GM18526 (cell line): Measurements from ENCODE around the gene TMEM231.

Experiments
- POLR2A ChIP-seq: IDR thresholded peaks from 3 replicates; pipeline ENCODE4 v1.6.1; 2011; ENCODE audit not compliant: insufficient read length; ENCODE audit errors: extremely low read depth

TMEM231 gene

DNA sequence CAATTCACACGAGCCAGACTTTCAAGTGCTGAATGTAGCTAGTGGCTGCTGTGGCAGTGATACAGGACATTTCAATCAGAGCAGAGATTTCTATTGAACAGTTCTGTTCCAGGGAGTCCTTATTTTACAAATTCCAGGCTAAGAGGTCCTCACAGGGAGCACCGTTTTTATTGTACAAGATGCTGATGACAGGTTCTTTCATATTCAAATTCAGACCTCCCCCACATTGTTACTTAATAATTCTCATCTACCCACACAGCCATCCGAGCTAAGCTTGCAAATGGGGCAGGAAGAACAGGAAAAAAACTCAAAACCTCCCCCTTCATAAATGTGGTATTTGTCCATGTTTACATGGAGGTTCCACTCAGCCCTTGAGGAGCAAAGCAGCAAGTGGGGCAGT is 19.9 kb upstream of the TMEM231 start:
- no peak for TF ChIP-seq POLR2A

DNA sequence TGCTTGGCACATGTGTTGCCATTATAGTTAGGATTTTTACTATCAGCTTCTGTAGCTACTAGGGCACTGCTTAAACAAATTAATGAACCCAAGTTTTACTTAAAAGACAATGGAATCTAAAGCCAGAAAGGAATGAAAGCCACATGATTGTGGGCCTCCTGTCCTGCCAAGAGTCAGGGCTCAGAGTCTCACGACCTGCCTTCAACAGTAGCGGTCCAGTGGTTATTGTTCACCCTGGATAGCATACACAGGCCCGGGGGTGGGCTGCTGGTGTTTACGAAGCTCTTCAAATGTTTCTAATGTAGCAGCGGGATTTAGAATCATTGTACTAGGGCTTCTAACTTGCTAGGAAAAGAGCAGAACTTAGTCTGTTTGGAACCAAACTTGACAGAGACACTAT is 17.9 kb upstream of the TMEM231 start:
- TF ChIP-seq POLR2A = no peak

DNA sequence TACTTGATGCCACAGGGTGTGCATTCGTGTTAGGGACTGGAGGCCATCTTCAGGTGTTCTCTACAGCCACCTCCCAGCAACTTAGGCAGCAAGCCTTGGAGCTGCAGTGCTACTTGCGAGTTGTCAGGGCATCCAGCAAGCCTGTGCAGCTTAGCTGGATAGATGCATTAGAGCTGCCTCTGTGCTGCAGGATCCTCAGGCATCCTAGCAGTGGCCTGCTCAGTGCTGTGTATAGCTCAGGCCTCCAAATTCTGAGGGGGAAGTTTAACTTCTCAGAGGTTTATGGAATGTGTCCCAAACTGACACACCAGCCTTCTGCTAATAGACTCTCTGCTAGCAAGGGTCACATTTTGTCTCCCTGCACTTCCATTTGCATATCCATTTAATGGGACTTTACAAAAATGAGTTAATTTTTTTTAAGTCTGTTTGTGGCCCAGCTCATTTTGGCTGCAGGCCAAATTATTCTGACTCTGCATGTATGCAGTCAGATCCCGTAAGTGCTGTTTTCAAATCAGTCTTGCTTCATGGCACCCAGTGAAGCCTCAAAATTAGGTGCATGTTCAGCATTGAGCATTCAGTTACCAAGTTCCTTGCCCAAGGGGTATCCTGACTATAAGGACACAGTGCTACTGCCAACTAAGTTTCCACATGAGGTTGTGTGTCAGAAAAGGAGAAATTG is 17.0 kb upstream of the TMEM231 start:
- no peak for TF ChIP-seq POLR2A

DNA sequence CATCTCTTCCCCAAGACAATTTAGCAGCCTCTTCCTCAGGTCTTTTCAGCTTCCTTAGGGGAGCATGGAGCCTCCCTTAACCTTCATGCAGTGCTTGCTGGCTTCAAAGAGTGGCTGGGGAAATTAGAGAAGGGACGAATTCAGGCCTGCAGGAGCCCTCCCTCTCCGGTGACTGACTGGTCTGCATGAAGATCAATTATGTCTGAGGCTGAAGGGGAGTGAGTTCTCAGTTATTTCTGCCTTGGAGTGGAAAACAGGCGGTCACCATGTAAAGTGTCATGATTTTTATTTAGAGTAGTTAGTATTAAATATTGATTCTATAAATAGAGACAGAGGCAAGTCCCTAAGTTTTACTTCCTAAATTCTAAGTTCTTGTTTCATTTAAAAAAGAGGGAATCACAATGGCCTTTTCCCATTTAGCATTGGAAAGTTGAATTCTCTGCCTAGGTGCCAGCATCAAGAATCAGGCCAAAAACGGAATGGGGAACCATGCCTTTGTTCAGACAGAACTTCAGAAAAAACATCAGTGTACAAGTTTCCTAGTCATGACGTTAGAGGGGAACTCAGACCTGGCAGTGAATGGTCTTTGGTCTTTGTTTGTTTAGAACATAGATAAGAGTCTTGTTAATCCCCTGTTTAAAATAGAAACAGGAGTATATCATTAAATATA is 14.5 kb upstream of the TMEM231 start:
- no peak for TF ChIP-seq POLR2A

DNA sequence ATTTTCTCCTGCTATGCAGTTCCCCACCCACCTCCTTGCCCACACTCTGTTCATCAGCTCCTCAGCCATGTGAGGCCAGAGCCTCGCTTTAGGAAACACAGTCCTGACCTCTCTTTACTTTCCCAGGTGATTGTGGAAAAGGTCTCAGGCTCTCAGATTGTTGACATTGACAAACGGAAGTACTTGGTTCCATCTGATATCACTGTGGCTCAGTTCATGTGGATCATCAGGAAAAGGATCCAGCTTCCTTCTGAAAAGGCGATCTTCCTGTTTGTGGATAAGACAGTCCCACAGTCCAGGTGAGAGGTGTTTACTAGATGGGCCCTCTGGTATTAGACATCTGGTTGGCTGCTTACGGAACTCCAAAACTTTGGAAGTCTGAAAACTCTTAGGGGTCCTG is 11.9 kb upstream of the TMEM231 start:
- no peak for TF ChIP-seq POLR2A

DNA sequence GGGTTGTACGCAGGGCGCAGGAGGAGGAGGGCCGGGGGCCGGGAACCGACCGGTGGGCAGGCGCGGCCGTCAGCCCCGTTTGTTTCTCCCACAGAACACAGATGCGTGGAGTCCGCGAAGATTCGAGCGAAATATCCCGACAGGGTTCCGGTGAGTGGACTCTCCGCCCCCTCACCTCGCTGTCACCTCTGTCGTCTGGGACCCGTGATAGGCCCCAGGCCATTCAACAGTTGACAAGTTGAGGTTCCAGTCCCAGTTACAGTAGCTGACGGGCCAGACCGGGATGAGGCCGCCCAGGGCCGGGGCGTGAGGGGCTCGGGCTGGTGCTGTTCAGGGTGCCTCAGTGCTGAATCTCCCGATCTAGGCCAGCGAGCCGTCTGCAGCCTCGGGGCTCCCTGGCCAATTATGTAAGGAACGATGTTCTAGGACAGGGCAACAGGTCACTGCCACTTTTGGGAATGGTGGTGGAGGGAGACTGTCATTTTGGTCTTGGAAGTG is 10.8 kb upstream of the TMEM231 start:
- no peak for TF ChIP-seq POLR2A

DNA sequence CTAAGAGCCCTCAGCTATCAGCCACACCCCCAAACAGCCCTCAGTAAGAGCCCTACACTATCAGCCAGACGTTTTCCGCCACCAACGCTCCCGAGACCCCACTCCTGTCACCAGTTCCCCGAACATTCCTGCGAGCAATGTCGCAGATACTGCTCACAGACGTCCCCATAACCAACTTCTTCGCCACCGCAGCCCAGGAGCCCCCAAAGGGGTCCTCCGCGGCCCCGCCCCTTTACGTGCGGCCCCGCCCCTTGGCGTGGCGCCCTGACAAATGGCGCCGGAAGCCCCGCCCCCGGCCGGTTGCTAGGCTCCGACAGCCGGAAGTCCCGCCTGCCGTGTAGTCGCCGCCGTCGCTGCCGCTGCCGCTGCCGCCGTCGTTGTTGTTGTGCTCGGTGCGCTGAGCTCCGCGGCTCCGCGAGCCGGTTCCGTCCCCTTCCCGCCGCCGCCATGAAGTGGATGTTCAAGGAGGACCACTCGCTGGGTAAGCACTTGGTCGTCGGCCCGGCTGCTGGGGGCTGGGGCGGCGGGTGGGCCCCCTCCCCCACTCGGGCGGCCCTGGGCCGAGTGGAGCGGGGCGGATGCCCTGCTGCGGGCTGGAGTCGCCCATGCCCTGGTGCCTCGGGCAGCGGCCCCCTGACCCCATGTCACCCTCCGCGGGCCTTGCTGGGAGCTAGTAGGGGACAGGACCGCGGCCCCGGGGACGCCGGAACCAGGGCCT is 10.1 kb upstream of the TMEM231 start, which contains the start of gene GABARAPL2:
Gene GABARAPL2 (plus strand): TSS at position 340 of the 718 bp plus-strand sequence. CDS start 108 bp downstream, at position 448.
- peak; percentile 50 for TF ChIP-seq POLR2A

DNA sequence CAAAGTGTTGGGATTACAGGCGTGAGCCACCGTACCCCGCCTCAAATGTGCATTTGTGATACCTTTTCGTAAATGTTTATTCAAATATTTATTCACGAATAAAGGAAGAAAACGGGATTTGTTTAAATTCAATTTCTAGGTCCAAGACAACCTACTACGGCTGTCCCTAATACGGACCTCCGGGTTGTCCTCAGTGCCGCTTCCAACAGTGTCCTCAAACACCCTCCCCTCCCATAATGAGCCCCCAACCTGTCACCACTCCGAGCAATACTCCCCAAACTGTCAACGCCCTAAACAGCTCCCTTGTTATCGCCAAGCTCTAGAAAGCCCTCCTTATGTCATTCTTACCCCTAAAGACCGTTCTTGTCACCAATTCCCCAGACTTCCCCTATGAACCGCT is 9.6 kb upstream of the TMEM231 start:
- TF ChIP-seq POLR2A = no peak

DNA sequence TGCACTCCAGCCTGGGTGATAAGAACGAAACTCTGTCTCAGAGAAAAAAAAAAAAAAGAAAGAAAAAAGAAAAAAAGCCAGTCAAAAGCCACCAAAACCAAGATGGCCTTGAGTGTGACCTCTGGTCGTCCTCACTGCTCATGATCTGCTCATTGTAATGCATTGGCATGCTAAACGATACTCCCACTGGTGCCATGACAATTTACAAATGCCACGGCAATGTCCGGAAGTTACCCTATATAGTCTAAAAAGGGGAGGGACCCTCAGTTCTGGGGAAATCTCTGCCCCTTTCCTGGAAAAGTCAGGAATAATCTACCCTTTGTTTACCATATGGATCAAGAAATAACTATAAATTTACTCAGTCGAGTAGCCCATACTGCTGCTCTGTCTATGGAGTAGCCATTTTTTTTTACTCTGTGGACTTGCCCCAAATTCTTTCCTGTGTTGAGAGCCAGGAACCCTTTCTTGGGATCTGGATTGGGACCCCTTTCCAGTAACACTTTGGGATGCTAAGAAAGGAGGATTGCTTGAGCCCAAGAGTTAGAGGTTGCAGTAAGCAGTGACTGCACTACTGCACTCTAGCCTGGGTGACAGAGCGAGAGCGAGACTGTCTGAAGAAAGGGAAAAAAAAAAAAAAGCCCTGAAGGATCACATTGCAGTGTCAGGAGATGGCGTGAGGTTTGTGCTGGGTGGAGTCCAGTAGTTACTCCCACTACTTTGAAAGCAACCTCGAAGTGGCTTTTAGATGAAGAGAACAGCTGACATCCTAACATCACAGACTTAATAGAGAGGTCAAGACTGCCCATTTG is 3.7 kb upstream of the TMEM231 start:
- TF ChIP-seq POLR2A = no peak

DNA sequence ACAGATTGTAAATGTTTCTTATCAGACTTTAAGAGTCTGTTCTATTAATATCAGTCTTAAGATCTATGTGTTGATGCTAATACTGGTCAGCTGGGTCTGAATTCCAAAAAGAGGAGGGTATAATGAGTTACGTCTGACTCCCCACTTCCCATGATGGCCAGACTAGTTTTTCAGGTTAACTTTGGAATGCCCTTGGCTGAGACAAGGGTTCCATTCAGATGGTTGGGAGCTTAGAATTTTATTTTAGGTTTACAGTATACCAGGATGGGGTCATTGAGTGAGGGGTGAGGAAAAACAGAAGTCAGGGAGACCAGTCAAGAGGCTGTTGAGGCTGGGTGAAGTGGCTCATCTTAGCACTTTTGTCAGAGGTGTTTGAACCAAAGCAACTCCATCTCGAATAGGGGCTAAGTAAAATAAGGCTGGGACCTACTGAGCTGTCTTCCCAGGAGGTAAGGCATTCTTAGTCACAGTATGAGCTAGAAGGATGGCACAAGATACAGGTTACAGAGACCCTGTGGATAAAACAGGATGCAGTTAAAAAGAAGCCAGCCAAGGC is 2.9 kb upstream of the TMEM231 start:
- TF ChIP-seq POLR2A = no peak

DNA sequence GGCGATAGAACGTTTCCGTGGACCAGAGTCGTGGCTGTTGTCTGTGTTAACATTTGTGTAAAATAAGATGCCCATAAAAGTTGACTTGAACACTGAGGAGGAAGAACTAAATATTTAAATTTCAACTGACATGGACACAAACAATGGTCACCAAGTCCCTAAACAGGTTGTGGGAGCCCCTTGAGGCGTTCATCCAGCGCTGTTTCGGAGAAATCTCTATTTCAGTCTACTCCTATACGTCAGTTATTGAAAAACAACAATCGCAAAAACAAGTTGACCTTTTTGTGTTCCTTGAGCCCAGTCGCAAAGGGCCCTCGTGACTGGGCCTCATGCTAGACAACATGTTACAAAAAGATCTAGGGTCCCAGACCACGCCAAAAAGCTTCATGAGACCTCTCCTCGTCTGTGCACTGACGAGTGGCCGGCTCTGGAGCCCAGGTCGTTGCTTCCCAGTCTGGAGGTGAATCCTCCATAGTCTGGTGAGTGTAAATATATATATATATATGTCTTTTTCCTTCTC is 439 bp upstream of the TMEM231 start:
- no peak for TF ChIP-seq POLR2A

DNA sequence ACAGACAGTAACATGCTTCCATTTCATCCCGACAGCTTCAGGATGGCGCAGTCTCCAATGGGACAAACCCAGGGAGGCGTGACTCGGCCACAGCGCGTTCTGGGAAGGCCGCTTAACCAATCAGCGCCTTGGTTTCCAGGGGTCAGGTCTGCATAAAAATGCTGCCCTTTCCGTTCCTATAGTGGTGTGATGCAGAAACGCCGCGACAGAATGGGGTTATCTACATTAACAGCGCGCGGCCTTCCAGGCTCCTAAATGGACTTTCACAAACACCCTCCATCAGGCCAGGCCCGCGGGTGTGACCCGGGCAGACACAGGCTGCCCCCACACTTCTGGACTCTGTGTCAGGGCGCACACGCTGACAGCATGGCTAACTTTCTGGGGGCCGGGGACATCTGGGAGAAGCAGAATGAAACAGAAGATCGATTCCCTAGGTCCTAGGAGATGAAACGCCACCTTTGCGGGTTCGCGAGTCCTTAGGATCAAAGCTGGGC is 792 bp downstream of the TMEM231 start:
- peak; percentile 36 for TF ChIP-seq POLR2A

DNA sequence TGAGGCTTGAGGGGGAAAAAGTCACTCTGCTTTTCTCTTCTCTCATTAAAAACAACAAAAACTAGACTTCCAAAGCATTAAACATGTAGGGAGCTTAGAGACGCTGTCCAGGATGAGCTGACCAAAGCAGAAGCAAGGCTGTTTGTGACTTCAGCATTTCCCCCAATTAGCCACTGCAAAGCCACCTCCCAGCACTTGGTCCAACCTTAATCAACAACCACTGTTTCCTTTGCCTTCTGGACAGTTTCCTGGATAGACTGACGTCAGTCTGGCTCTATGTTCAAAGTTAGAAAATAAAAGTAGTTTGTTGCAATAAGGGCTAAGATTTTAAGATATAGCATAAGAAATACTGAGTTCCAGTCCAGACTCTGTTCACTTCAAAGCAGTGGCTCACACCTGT is 3.1 kb downstream of the TMEM231 start:
- no peak for TF ChIP-seq POLR2A

DNA sequence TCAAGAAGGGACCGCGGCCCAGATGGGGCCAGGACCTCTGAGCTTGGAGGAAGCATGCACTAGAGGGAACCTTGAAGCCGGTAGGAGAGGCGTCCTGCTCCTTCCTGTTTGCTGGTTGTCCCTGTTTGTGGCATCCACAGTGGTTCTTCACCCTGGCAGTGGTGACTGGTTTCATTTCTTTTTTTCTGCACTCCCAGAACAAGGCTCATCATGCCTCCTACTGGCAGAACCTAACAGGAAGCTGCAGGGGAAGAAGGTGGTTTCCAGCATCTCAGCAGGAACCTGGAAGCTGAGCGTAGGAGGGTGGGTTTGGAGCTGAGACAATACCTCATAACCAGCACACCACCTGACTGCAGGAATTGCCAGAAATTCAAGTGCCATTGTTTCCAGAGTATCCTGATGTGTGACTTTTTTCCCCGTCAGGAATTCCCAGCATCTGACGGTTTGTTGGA is 5.8 kb downstream of the TMEM231 start:
- TF ChIP-seq POLR2A = no peak
